HG02588 (cell line): ENCODE data around the gene COPS4.

Experiments
- ATAC-seq: cut with Tn5 transposase; IDR thresholded peaks from one replicate; pipeline ENCODE4 v1.9.1; 2021; ENCODE audit warnings: mild to moderate bottlenecking, moderate library complexity; ENCODE audit not compliant: unreplicated experiment

The COPS4 gene

GRCh38 chr4:83118869-83119268, 83.9 kb downstream of the COPS4 start:
- ATAC-seq: no peak

GRCh38 chr4:83121246-83121645, 86.3 kb downstream of the COPS4 start:
- no peak for ATAC-seq

- no peak for ATAC-seq
Measured at GRCh38 chr4:83124111-83124780, 89.3 kb downstream of the COPS4 start.
